ENCODE data around the gene ADGRL3.

ADGRL3 gene

DNA sequence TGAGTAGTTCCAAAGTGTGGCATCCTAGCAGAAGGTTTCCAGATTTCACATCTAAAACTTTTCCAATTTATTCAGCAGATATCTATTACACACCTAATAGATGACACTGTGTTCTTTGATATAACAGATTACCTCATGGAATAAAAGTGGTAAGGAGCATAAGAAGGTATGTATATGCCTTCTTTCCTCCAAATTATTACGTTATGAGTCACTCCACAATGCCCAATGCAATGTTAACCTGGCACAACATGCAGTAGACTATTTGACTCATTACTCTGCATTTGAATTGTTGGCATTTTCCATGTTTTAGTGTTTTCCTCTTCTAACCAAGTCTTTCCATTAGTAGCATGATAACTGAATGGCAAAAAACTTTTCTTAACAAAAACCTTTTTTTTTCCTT is 383.6 kb downstream of the ADGRL3 start:
- Histone ChIP-seq H3K36me3 (ENCODE audit: insufficient read depth, low read length) (no peaks in the 10 kb centered on the region), H2AFZ (ENCODE audit: low read depth, low read length) (no peak overlapping the region), H3K4me1 (ENCODE audit: insufficient read depth, low read length) (peaks cover 7% of the 10 kb centered on the region), H3K4me3 (ENCODE audit: low read length) (no peak overlapping the region), H3K27me3 (ENCODE audit: insufficient read depth, low read length) (no peaks in the 10 kb centered on the region), H3K9me3 (ENCODE audit: low read length) (no peaks in the 10 kb centered on the region)

- Histone ChIP-seq H3K27me3 (ENCODE audit: insufficient read depth, low read length) (no peaks in the 10 kb centered on the region), H3K4me3 (ENCODE audit: low read length) (no peak overlapping the region), H3K4me1 (ENCODE audit: insufficient read depth, low read length) (peaks cover 7% of the 10 kb centered on the region), H3K9me3 (ENCODE audit: low read length) (no peaks in the 10 kb centered on the region), H2AFZ (ENCODE audit: low read depth, low read length) (no peak overlapping the region), H3K36me3 (ENCODE audit: insufficient read depth, low read length) (no peaks in the 10 kb centered on the region)
Observed at GRCh38 chr4:61588621-61589402, 388.7 kb downstream of the ADGRL3 start.

DNA sequence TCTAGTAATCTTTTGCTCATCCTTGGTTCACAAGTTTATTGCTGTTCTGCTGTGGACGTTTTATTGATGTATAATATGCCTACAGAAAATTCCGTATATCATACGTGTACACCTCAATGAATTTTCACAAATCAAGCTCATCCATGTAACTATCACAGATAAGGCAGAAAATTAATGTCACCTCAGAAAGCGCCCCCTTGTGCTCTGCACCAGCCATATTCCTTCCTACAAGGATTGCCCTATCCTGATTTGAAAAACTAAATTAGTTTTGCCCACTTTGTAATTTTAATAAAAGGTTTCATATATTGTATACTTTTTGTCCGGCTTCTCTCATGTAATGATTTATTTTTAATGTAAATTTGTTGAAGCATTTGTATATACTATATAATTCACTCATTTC is 390.8 kb downstream of the ADGRL3 start:
- H3K27me3 ChIP-seq (ENCODE audit: insufficient read depth, low read length): no peaks in the 10 kb centered on the region

DNA sequence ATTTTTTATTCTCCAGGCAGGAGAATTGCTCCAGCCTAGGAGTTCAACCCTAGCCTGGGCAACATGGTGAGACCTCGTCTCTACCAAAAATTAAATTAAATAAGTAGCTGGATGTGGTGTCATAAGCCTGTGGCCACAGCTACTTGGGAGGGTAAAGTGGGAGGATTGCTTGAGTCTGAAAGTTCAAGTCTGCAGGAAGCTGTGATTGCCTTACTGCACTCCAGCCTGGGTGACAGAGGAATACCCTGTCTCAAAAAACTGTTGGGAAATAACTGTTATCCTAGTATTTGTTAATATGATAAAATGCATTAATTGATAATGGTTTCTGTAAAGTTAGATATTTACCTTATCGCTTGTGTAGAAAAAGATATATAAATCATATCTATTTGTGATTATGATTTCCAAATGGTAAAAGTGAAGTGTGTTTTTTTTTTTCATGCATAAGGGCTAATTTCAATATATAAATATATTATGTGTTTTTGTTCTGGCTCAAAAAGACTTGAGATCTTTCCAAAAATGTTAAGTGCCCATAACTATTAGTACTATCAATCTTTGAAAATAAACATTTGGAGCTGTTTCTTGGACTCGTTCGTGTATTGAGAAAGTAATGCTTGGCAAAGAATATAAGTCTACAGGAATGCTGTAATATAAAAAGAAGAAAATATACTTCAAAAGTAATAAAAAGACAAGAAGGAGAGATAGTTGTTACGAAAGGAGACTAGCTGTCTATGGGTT is 396.6 kb downstream of the ADGRL3 start:
- Histone ChIP-seq H2AFZ (ENCODE audit: low read depth, low read length) (no peak overlapping the region), H3K4me3 (ENCODE audit: low read length) (no peak overlapping the region), H3K9me3 (ENCODE audit: low read length) (peaks cover 3% of the 10 kb centered on the region), H3K4me1 (ENCODE audit: insufficient read depth, low read length) (no peaks in the 10 kb centered on the region), H3K27me3 (ENCODE audit: insufficient read depth, low read length) (no peaks in the 10 kb centered on the region), H3K36me3 (ENCODE audit: insufficient read depth, low read length) (peaks cover 4% of the 10 kb centered on the region)

More for the DNA sequence above, 390.8 kb downstream of the ADGRL3 start:
- H2AFZ ChIP-seq (ENCODE audit: low read depth, low read length): no peak overlapping the region
- H3K4me3 ChIP-seq (ENCODE audit: low read length): no peak overlapping the region
- H3K36me3 ChIP-seq (ENCODE audit: insufficient read depth, low read length): no peaks in the 10 kb centered on the region
- peaks cover 3% of the 10 kb centered on the region for H3K9me3 ChIP-seq (ENCODE audit: low read length)
- H3K4me1 ChIP-seq (ENCODE audit: insufficient read depth, low read length): no peaks in the 10 kb centered on the region

GRCh38 chr4:61603086-61603485 is 403.0 kb downstream of the ADGRL3 start:
- Histone ChIP-seq H3K9me3 (ENCODE audit: low read length) (peaks cover 3% of the 10 kb centered on the region), H3K36me3 (ENCODE audit: insufficient read depth, low read length) (peaks cover 2% of the 10 kb centered on the region), H3K4me3 (ENCODE audit: low read length) (no peak overlapping the region), H3K4me1 (ENCODE audit: insufficient read depth, low read length) (no peaks in the 10 kb centered on the region), H3K27me3 (ENCODE audit: insufficient read depth, low read length) (no peaks in the 10 kb centered on the region), H2AFZ (ENCODE audit: low read depth, low read length) (no peak overlapping the region)

DNA sequence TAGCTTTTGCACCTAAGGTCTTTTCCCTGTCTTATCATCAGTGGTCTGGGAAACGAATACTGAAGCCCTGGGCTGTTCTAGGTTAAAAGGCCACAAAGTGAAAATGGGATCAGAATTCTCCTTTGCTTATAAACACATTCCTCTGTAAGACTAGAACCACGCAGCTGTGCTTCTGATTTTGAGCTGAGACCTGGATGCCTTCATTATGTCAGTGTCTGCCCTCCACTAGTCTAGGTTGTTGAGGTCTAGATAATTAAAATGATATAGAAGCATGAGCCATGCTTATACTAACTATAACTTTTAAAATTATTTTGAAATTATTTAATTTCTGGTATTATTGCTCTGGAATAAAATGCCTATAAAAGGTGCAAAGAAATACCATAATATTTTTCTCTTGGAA is 403.9 kb downstream of the ADGRL3 start:
- no peaks in the 10 kb centered on the region for H3K4me1 ChIP-seq (ENCODE audit: insufficient read depth, low read length)
- H3K4me3 ChIP-seq (ENCODE audit: low read length): no peak overlapping the region
- H3K9me3 ChIP-seq (ENCODE audit: low read length): peaks cover 3% of the 10 kb centered on the region
- no peaks in the 10 kb centered on the region for H3K27me3 ChIP-seq (ENCODE audit: insufficient read depth, low read length)
- no peak overlapping the region for H2AFZ ChIP-seq (ENCODE audit: low read depth, low read length)
- H3K36me3 ChIP-seq (ENCODE audit: insufficient read depth, low read length): no peaks in the 10 kb centered on the region

DNA sequence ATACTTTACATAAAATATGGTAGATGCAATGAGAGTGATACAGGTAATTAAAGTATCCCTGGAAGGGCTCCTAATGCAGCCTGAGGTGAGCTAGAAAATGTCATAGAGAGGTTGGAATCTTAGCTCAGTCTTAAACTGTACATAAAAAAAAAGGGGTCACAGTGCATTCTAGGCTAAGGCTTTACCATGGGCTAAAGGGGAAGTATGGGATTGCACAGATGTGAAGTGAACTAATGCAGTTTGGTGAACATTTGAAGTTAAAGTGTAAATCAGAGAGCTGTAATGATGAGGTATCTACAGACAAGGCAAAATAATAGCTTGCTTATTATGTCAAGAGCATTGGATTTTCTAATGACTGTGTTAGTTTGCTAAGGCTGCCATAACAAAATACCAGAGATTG is 405.9 kb downstream of the ADGRL3 start:
- no peak overlapping the region for H3K4me3 ChIP-seq (ENCODE audit: low read length)

GRCh38 chr4:61614231-61614630 is 414.1 kb downstream of the ADGRL3 start:
- Histone ChIP-seq H2AFZ (ENCODE audit: low read depth, low read length) (no peak overlapping the region), H3K36me3 (ENCODE audit: insufficient read depth, low read length) (no peaks in the 10 kb centered on the region), H3K4me3 (ENCODE audit: low read length) (no peak overlapping the region), H3K9me3 (ENCODE audit: low read length) (no peaks in the 10 kb centered on the region), H3K27me3 (ENCODE audit: insufficient read depth, low read length) (no peaks in the 10 kb centered on the region), H3K4me1 (ENCODE audit: insufficient read depth, low read length) (peaks cover 2% of the 10 kb centered on the region)

More for the DNA sequence above, 405.9 kb downstream of the ADGRL3 start:
- no peak overlapping the region for H2AFZ ChIP-seq (ENCODE audit: low read depth, low read length)
- no peaks in the 10 kb centered on the region for H3K4me1 ChIP-seq (ENCODE audit: insufficient read depth, low read length)
- H3K27me3 ChIP-seq (ENCODE audit: insufficient read depth, low read length): no peaks in the 10 kb centered on the region
- no peaks in the 10 kb centered on the region for H3K36me3 ChIP-seq (ENCODE audit: insufficient read depth, low read length)
- peaks cover 3% of the 10 kb centered on the region for H3K9me3 ChIP-seq (ENCODE audit: low read length)

GRCh38 chr4:61619528-61619927 is 419.4 kb downstream of the ADGRL3 start:
- Histone ChIP-seq H3K36me3 (ENCODE audit: insufficient read depth, low read length) (no peaks in the 10 kb centered on the region), H3K27me3 (ENCODE audit: insufficient read depth, low read length) (no peaks in the 10 kb centered on the region), H3K4me1 (ENCODE audit: insufficient read depth, low read length) (no peaks in the 10 kb centered on the region), H3K9me3 (ENCODE audit: low read length) (no peaks in the 10 kb centered on the region), H3K4me3 (ENCODE audit: low read length) (no peak overlapping the region), H2AFZ (ENCODE audit: low read depth, low read length) (no peak overlapping the region)

GRCh38 chr4:61628282-61628681 is 428.2 kb downstream of the ADGRL3 start:
- H3K36me3 ChIP-seq (ENCODE audit: insufficient read depth, low read length): no peaks in the 10 kb centered on the region
- no peak overlapping the region for H2AFZ ChIP-seq (ENCODE audit: low read depth, low read length)
- no peaks in the 10 kb centered on the region for H3K27me3 ChIP-seq (ENCODE audit: insufficient read depth, low read length)

GRCh38 chr4:61628727-61629126 is 428.6 kb downstream of the ADGRL3 start:
- H3K27me3 ChIP-seq (ENCODE audit: insufficient read depth, low read length): no peaks in the 10 kb centered on the region
- H3K36me3 ChIP-seq (ENCODE audit: insufficient read depth, low read length): no peaks in the 10 kb centered on the region
- no peak overlapping the region for H2AFZ ChIP-seq (ENCODE audit: low read depth, low read length)
- no peak overlapping the region for H3K4me3 ChIP-seq (ENCODE audit: low read length)
- H3K9me3 ChIP-seq (ENCODE audit: low read length): no peaks in the 10 kb centered on the region
- no peaks in the 10 kb centered on the region for H3K4me1 ChIP-seq (ENCODE audit: insufficient read depth, low read length)

More at GRCh38 chr4:61628282-61628681, 428.2 kb downstream of the ADGRL3 start:
- Histone ChIP-seq H3K4me3 (ENCODE audit: low read length) (no peak overlapping the region), H3K9me3 (ENCODE audit: low read length) (no peaks in the 10 kb centered on the region), H3K4me1 (ENCODE audit: insufficient read depth, low read length) (no peaks in the 10 kb centered on the region)

DNA sequence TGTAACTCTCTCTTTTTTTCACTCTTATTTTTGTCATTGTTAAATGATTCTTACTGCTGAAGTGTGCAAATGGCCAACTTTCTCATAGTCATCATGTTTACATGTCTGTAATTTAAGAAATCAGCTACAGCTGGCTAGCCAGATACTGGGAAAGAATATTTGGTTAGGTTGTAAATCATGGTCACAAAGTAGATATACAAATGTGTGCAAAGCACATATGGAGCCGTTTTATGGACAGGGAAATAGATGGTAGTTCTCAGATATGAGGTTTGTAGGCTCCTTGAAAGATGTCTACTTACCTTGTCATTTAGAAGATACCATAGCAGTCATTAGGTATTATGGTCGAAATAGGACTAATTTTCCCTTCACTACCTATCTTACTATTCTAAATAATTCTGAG is 430.4 kb downstream of the ADGRL3 start:
- Histone ChIP-seq H3K36me3 (ENCODE audit: insufficient read depth, low read length) (no peaks in the 10 kb centered on the region), H3K4me1 (ENCODE audit: insufficient read depth, low read length) (no peaks in the 10 kb centered on the region), H3K9me3 (ENCODE audit: low read length) (no peaks in the 10 kb centered on the region), H2AFZ (ENCODE audit: low read depth, low read length) (no peak overlapping the region), H3K4me3 (ENCODE audit: low read length) (no peak overlapping the region), H3K27me3 (ENCODE audit: insufficient read depth, low read length) (no peaks in the 10 kb centered on the region)

GRCh38 chr4:61638591-61638990 is 438.5 kb downstream of the ADGRL3 start:
- H3K9me3 ChIP-seq (ENCODE audit: low read length): no peaks in the 10 kb centered on the region
- H3K27me3 ChIP-seq (ENCODE audit: insufficient read depth, low read length): no peaks in the 10 kb centered on the region
- H2AFZ ChIP-seq (ENCODE audit: low read depth, low read length): no peak overlapping the region
- H3K4me3 ChIP-seq (ENCODE audit: low read length): no peak overlapping the region
- H3K36me3 ChIP-seq (ENCODE audit: insufficient read depth, low read length): no peaks in the 10 kb centered on the region
- no peaks in the 10 kb centered on the region for H3K4me1 ChIP-seq (ENCODE audit: insufficient read depth, low read length)
